B cell (primary cell): ENCODE measurements around the gene CCDC192. TPM values are rescaled to one million over a fixed set of nuclear protein-coding genes. Genes with fewer than 3 reads are reported as not detected.

Source experiments
- ATAC-seq: fragments of 200-7000 bp; cut with Tn5 transposase; one replicate; pipeline ENCODE4 v1.10.0; 2021; ENCODE audit warnings: low read depth, mild to moderate bottlenecking, moderate number of reproducible peaks, moderate library complexity
- CTCF ChIA-PET: fragments of 350-600 bp; sonication (Branson Sonifier 250); formaldehyde crosslinking; loops from one replicate; lab custom pipeline; 2021; ENCODE audit warnings: antibody characterized with exemption, inconsistent platforms; lab: Charles Lee
- POLR2A ChIA-PET: fragments of 350-600 bp; sonication (Branson Sonifier 250); formaldehyde crosslinking; loops from one replicate; lab custom pipeline; 2021; ENCODE audit warnings: antibody characterized with exemption; lab: Charles Lee
- DNase-seq: peaks from one replicate; pipeline ENCODE4 v3.0.0; 2013
- H2AFZ ChIP-seq: 2 replicates; pipeline ENCODE4 v1.6.1; 2012; ENCODE audit warnings: mild to moderate bottlenecking, low read depth, low read length; ENCODE audit not compliant: insufficient read depth, poor library complexity, severe bottlenecking
- H3K27ac ChIP-seq, 2 donors: 1 replicate in 1 of 2; 2 replicates in 1 of 2; pipeline ENCODE4 v1.5.1; 2012 to 2013; ENCODE audit warnings: low read length in 2 of 2, mild to moderate bottlenecking in 2 of 2, moderate library complexity in 1 of 2
- H3K27me3 ChIP-seq, 4 experiments: fragments of 200-600 bp in 1 of 4; sonication (generic) in 1 of 4; replicated peaks in 1 of 4; 1 replicate in 2 of 4; 2 replicates in 2 of 4; pipeline versions ENCODE4 v1.6.1 to v1.7.0; 2013 to 2016; ENCODE audit warnings: low read length in 3 of 4, mild to moderate bottlenecking in 2 of 4, mixed read lengths in 1 of 4, moderate library complexity in 1 of 4; ENCODE audit not compliant: insufficient read depth in 4 of 4, control insufficient read depth in 3 of 4; ENCODE audit errors: control extremely low read depth in 1 of 4
- H3K36me3 ChIP-seq, 2 experiments: replicated peaks in 1 of 2; 1 replicate in 1 of 2; 2 replicates in 1 of 2; pipeline versions ENCODE4 v1.6.1 to v1.7.1; 2013; ENCODE audit warnings: low read length in 1 of 2; ENCODE audit not compliant: insufficient read depth in 2 of 2, control insufficient read depth in 1 of 2; ENCODE audit errors: control extremely low read depth in 1 of 2, extremely low read depth in 1 of 2
- H3K4me1 ChIP-seq, 2 donors: fragments of 200-600 bp in 1 of 2; sonication (generic) in 1 of 2; 1 replicate in 1 of 2; 2 replicates in 1 of 2; pipeline versions ENCODE4 v1.5.1 to v1.6.1; 2013 to 2017; ENCODE audit warnings: low read length in 2 of 2; ENCODE audit not compliant: control insufficient read depth in 2 of 2, insufficient read depth in 2 of 2
- H3K4me2 ChIP-seq: replicated peaks from 2 replicates; pipeline ENCODE3; 2012; ENCODE audit warnings: mild to moderate bottlenecking, low read depth, low read length; ENCODE audit not compliant: poor library complexity, severe bottlenecking
- H3K4me3 ChIP-seq, 5 experiments: fragments of 200-600 bp in 1 of 5; sonication (generic) in 1 of 5; 1 replicate in 3 of 5; 2 replicates in 2 of 5; pipeline versions ENCODE4 v1.5.1 to v1.7.0; 2011 to 2016; ENCODE audit warnings: low read length in 4 of 5, mild to moderate bottlenecking in 4 of 5, low read depth in 2 of 5, control low read depth in 1 of 5, moderate library complexity in 1 of 5; ENCODE audit not compliant: insufficient read depth in 1 of 5; ENCODE audit errors: control extremely low read depth in 1 of 5, extremely low read depth in 1 of 5
- H3K79me2 ChIP-seq: fragments of 200-600 bp; sonication (generic); one replicate; pipeline ENCODE4 v1.6.0; 2016; ENCODE audit warnings: low read length; ENCODE audit not compliant: control insufficient read depth, insufficient read depth
- H3K9ac ChIP-seq: fragments of 200-600 bp; sonication (generic); 2 replicates; pipeline ENCODE4 v1.6.1; 2017; ENCODE audit warnings: mild to moderate bottlenecking, low read length, moderate library complexity
- H3K9me3 ChIP-seq, 3 donors: one replicate each; pipeline versions ENCODE4 v1.6.1 to v1.7.1; 2013; ENCODE audit warnings: low read length in 2 of 3; ENCODE audit not compliant: control insufficient read depth in 2 of 3, insufficient read depth in 1 of 3; ENCODE audit errors: control extremely low read depth in 1 of 3
- H4K20me1 ChIP-seq: 2 replicates; pipeline ENCODE4 v1.6.0; 2012; ENCODE audit warnings: mild to moderate bottlenecking, low read length; ENCODE audit not compliant: insufficient read depth, control insufficient read depth, poor library complexity, severe bottlenecking
- H3K27ac Mint-ChIP-seq: one replicate; pipeline ENCODE4 v1.8.0; 2021; ENCODE audit warnings: mixed read lengths
- H3K27me3 Mint-ChIP-seq: one replicate; pipeline ENCODE4 v1.8.0; 2021; ENCODE audit warnings: mixed read lengths
- H3K4me1 Mint-ChIP-seq: one replicate; pipeline ENCODE4 v1.8.0; 2021; ENCODE audit warnings: mixed read lengths
- H3K4me3 Mint-ChIP-seq: one replicate; pipeline ENCODE4 v1.8.0; 2021; ENCODE audit warnings: mixed read lengths
- H3K9me3 Mint-ChIP-seq: one replicate; pipeline ENCODE4 v1.8.0; 2022; ENCODE audit warnings: mixed read lengths; ENCODE audit not compliant: insufficient read depth
- EZH2 ChIP-seq: IDR thresholded peaks from 2 replicates; pipeline ENCODE4 v1.6.1; 2012; ENCODE audit warnings: borderline replicate concordance, low read depth, mild to moderate bottlenecking, moderate library complexity, low read length; ENCODE audit not compliant: insufficient read depth, poor library complexity, severe bottlenecking
- WGBS: methylation state at CpG from one replicate; pipeline ENCODE4 v1.1.5; 2013; ENCODE audit warnings: missing lambda C conversion rate; ENCODE audit not compliant: insufficient coverage; 5-methylcytosine and 5-hydroxymethylcytosine counted together
- intact Hi-C: fragments of 100-400 bp; cut with micrococcal nuclease; formaldehyde crosslinking; loops from one replicate; pipeline ENCODE4 v1.10.0; 2022
- polyA plus RNA-seq: library from polyadenylated mRNA; depleted of rRNA; stranded (reverse); fragments of >200 nt; gene quantifications from 2 replicates; pipeline ENCODE4 v1.2.3, GENCODE V29; 2012
- total RNA-seq, 2 donors: library from RNA; stranded (reverse); fragments of 120-200 nt in 1 of 2; gene quantifications; 1 replicate in 1 of 2; 2 replicates in 1 of 2; pipeline versions ENCODE4 v1.2.3 to v1.2.4, GENCODE V29; 2013 to 2022
- TF ChIP-seq, protein P1 (sequence below): fragments of 200-600 bp; IDR thresholded peaks from one replicate; pipeline ENCODE4 v1.8.0; 2022; ENCODE audit warnings: antibody characterized with exemption, mild to moderate bottlenecking

The CCDC192 gene
- total and polyA plus RNA-seq, 2 donors (not counting 1 experiment from before 2014, with no cell fraction given): not detected

DNA sequence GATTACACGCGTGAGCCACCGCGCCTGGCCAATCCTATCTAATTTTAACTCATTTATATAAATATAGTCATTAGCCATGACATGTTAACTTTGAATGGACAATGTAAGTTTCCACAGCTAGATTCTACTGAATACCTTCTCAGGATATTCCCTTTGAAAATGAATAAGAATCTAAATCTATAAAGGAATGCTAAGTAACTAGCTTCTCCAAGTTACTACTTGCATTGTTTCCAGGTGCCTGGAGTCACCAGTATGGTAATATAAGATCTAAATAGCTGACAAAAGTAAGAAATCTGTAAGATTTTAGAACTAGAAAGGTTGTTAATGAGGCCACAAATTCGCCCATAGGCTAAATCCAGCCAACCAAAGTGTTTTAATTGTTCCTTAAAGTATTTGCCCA, 191.3 kb downstream of the CCDC192 start:
- DNase-seq: no peak
- CTCF ChIA-PET: no interaction called here

DNA sequence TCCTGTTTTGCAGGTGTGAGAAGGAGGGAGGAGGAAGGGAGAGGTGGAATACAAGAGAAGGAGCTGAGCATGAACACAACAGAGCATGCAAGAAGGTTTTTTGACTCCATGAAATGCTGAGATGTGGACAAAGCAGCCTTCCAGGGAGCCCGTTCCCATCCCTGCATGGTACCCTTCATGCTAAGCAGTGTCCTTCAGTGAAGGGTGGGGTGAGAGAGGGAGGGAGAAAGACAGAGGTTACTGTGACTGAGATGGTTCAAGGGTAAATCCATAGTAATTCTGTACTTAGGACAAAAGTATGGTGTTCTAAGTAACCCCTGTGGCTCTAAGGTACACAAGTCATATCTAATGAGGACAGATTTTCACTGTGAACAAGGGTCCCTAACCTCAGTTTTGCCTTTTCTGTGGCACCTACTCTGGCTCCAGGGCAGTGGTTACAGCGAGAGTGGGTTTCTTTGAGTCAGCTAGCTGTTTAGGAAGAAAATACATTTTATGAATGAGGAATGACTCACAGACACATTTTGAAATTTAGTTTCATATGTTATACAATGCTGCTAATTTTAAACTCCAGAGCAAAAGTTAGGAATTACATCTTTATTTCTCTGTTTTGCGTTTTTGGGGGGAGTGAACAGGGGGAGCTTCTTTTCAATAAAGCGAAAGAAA, 195.5 kb downstream of the CCDC192 start:
- intact Hi-C loops: no loop called here
- Histone ChIP-seq H3K27ac (no peak overlapping the region), H3K4me1 (no peaks in the 10 kb centered on the region), H3K4me3 (no peak overlapping the region), H3K27me3 (no peaks in the 10 kb centered on the region), H2AFZ (no peak overlapping the region), H3K4me2 (no peak overlapping the region), H4K20me1 (no peaks in the 10 kb centered on the region), H3K79me2 (no peaks in the 10 kb centered on the region), H3K9me3 (no peaks in the 10 kb centered on the region), H3K9ac (no peak overlapping the region), H3K36me3 (no peaks in the 10 kb centered on the region)
- H3K9me3 Mint-ChIP-seq: no peaks in the 10 kb centered on the region
- CTCF ChIA-PET: no interaction called here
- ATAC-seq (no peak), DNase-seq (no peak)
- TF ChIP-seq, protein P1, sequence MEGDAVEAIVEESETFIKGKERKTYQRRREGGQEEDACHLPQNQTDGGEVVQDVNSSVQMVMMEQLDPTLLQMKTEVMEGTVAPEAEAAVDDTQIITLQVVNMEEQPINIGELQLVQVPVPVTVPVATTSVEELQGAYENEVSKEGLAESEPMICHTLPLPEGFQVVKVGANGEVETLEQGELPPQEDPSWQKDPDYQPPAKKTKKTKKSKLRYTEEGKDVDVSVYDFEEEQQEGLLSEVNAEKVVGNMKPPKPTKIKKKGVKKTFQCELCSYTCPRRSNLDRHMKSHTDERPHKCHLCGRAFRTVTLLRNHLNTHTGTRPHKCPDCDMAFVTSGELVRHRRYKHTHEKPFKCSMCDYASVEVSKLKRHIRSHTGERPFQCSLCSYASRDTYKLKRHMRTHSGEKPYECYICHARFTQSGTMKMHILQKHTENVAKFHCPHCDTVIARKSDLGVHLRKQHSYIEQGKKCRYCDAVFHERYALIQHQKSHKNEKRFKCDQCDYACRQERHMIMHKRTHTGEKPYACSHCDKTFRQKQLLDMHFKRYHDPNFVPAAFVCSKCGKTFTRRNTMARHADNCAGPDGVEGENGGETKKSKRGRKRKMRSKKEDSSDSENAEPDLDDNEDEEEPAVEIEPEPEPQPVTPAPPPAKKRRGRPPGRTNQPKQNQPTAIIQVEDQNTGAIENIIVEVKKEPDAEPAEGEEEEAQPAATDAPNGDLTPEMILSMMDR: no peak
- TF ChIP-seq EZH2: no peak
- WGBS: 100% methylated on average over 1 of the region's 4 CpGs
- H3K4me3 Mint-ChIP-seq: no peak overlapping the region
- H3K27me3 Mint-ChIP-seq: peaks cover 6% of the 10 kb centered on the region
- H3K4me1 Mint-ChIP-seq: no peaks in the 10 kb centered on the region
- POLR2A ChIA-PET: no interaction called here
- no peak overlapping the region for H3K27ac Mint-ChIP-seq

More for the DNA sequence above, 191.3 kb downstream of the CCDC192 start:
- no peaks in the 10 kb centered on the region for H3K9me3 Mint-ChIP-seq
- TF ChIP-seq EZH2: no peak
- TF ChIP-seq, protein P1: no peak
- Histone ChIP-seq H3K9me3 (no peaks in the 10 kb centered on the region), H3K27me3 (no peaks in the 10 kb centered on the region), H3K27ac (no peak overlapping the region), H3K36me3 (no peaks in the 10 kb centered on the region), H3K4me2 (no peak overlapping the region), H3K79me2 (no peaks in the 10 kb centered on the region), H2AFZ (no peak overlapping the region), H3K4me3 (no peak overlapping the region), H3K4me1 (no peaks in the 10 kb centered on the region), H3K9ac (no peak overlapping the region), H4K20me1 (no peaks in the 10 kb centered on the region)
- WGBS: no CpG with 5 or more reads among the region's 5 CpGs
- intact Hi-C loops: no loop called here
- peaks cover 6% of the 10 kb centered on the region for H3K27me3 Mint-ChIP-seq
- ATAC-seq: no peak
- H3K4me3 Mint-ChIP-seq: no peak overlapping the region
- H3K4me1 Mint-ChIP-seq: no peaks in the 10 kb centered on the region
- H3K27ac Mint-ChIP-seq: no peak overlapping the region
- POLR2A ChIA-PET: no interaction called here
